Epidermal melanocyte (primary cell): ENCODE data around the gene MYCL.

Experiments
- DNase-seq: peaks from one replicate; pipeline ENCODE4 v3.0.0; 2011; ENCODE audit warnings: low spot score; ENCODE audit not compliant: insufficient read length

MYCL gene, protein sequence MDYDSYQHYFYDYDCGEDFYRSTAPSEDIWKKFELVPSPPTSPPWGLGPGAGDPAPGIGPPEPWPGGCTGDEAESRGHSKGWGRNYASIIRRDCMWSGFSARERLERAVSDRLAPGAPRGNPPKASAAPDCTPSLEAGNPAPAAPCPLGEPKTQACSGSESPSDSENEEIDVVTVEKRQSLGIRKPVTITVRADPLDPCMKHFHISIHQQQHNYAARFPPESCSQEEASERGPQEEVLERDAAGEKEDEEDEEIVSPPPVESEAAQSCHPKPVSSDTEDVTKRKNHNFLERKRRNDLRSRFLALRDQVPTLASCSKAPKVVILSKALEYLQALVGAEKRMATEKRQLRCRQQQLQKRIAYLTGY

DNA sequence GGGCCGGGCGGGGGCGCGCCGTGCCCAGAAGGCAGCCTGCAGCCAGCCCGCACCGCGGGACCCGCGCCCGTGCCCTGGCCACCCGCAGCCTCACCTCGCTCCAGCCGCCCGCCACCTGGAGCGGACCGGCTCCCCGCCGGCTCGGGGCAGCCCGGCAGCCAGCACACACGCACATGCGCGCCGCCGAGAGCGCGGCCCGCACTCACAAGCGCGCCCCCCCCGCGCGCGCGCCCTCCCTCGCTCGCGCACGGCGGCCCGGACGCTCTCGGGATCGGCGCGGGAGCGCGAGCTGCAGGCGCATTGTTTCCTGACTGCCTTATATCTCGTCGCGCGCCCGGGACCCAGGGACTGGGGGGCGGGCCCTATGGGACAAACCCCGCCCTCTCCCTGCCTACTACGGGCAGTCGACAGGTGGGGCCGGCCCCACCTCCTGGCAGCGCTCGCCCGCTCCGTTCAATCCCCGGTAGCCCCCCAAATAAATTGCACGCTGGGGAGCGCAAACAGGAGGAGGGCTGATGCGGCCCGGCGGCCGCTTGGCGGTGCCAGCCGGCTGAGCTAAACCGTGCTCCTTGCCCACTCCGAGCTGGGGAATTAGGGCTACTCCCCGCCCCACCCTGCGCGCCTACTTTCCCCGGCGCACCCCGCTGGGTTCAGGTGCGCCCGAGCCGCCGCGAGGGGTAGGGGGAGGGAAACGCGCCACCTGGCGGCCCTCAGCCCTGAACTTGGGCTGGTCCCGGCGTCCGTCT lies at the start of gene MYCL:
Gene MYCL, minus strand, starts transcription at position 204 of the 746 bp plus-strand sequence. CDS start 483 bp downstream, outside the sequence.
- no peak for DNase-seq

DNA sequence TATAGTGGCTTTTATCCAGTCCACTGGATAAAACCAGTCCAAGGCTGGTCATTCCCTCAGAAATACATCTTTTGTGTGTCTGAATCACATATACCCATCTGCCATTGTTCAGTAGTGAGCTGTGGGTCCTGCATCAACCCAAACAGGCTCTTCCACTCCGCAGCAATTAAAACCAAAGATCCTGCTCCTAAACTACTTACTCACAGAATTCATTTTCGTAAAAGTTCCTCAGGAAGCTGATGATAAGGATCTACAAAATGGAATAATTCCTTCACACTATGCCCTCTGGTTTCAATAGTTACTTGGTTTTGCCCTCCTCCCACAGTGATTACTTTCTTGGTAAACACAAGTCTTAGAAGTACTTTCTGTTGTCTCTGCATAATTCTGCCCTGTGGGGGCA lies 48.2 kb upstream of the MYCL start:
- no peak for DNase-seq

DNA sequence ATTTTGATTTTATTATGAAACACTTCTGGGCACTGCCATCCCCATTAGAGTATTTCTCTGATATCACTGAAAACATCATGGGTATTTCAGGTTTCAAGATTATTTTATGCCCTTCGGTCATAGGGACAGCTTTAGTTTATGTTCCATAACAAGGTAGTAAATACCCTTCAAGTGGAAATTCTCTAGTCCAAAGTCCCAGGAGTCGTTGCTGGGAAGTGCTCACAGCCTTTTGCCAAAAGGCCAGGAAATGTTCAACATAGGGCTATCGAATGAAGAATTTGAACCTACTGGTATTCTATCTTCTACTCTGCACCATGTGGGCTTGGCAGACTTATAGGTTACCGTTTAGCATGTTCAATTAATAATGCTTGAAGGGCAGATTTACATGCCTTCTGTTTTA lies 45.5 kb upstream of the MYCL start:
- DNase-seq = no peak

DNA sequence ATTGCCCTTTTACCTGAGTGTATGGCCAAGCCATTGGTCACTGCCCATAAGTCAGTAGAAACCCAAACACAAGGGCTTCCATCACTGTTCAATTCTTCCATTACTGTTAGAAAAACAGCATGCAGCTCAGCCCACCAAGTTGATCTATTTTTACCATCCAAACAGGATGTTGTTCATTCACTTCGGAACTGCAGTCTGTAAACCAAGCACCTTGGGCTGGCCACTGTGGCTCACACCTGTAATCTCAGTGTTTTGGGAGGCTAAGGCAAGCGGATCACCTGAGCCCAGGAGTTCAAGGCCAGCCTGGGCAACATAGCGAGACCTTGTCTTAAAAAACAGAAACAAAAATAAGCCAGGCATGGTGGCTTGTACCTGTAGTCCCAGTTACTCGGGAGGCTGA lies 44.5 kb upstream of the MYCL start:
- DNase-seq = no peak

DNA sequence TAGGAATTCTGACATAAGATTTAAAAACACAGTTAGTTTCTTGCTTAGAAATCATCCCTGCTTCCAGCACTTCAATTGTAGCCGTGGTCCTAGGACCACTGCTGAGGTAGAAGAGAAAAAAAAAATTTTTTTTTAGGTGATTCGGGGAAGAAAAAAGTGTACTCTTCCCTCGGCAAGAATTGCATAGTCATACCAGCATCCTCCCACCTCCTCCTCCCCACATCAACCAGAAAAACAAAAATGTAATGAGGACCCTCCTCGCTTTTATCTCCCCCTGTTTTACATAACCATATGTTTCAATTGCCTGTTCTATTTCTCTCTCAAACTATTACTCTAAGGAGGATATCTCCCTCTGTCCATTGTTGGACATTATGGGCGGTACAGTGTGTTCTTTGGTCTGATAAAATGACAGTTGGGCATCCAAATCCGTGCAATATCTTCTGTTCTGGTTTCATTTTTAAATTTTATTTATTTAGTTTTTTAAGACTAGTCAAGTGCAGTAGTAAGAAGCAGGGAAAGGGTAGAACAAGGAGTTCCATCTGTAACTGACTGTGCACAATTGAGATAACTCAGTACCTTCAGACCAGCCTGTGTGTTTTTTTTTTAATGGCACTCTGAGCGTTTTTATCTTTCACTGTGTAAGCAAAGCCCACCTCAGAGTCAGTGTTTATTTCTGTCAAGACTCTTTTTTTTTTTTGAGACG lies 42.8 kb upstream of the MYCL start:
- DNase-seq = no peak

DNA sequence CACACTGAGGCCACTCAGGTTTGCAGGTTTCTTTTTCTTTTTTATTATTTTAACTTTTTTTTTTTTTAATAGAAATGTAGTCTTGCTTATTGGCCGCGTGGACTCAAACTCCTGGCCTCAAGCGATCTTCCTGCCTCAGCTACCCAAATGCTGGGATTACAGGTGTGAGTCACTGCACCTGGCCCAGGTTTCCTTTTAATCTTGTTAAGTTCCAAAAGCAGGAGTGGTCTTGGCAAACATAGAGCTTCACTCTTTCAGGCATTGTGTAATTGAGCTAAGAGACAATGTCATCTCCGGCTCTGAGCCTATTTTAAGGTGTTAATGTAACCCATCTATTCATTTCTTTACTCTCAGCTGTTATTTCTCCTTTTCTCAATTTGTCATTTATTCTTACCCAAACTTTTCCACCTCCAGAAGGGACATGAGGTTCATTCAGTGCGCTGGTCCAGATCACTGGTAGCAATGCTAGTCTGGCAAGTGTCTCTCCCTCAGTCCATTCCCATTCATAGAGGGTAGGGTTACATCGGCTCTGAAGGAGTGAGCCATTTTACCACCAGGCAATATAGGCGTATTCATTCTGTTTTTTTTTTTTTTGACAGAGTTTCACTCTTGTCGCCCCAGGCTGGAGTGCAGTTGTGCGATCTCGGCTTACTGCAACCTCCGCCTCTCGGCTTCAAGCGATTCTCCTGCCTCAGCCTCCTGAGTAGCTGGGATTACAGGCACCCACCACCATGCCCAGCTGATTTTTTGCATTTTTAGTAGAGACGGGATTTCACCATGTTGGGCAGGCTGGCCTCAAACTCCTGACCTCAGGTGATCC lies 42.0 kb upstream of the MYCL start:
- DNase-seq = no peak

DNA sequence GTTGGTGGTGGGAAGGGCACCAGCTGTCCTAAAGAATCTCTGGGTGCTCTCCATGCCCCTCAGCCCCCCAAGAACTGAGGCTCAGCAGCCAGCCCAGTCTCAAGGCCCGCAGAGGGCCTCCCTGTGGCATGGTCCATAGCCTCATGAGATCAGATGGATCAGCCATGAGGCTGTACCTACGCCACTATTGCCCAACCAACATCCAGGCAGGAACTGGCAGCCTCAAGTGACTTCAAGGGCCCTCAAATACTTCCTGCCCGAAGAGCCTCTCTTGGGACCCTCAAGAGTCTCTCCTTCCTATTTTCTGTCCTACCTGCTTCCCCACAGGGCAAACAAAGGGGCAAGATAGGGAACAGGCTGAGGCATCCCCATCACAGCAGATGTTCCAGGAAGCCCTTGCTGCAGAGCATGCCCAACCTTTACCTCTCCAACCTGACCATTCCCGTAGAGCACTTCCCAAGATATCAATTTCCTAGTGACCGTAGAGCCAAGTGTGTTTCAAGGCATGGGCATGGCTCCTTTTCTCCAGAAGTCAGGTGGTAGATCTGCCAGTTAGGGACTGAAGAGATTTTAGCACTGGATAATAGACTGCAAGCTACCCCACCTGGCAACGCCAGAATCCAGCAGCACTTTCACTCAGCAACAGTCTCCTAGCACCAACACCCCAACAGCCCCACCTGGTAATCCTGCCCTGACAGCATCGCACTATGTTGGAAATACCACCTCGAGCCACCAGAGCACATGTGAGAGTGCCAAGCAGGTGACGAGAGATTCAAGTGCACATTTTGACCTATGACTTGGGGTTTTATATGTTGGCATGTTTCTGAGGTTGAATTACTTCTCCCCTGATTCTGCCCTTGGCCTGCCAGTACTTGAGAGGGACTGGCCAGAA lies 39.5 kb upstream of the MYCL start:
- DNase-seq = no peak

DNA sequence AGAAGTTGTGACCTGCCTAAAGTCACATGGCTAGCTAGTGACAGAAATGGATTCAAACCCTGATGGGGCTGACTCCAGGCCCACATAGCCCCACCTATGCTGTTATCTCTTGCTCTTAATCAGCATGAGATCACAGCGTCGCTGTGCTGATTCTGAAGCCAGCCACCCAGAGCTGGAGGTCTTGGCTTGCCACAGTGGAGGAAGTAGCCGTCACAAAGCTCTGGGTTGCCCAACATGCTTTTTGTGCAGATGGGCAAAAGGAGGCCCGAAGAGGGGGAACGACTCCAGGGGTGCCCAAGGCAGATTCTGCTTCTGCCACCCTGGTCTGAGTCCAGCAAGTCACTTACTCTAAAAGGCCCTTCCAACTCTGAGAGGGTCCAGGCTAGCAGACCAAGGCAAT lies 38.5 kb upstream of the MYCL start:
- DNase-seq = no peak

DNA sequence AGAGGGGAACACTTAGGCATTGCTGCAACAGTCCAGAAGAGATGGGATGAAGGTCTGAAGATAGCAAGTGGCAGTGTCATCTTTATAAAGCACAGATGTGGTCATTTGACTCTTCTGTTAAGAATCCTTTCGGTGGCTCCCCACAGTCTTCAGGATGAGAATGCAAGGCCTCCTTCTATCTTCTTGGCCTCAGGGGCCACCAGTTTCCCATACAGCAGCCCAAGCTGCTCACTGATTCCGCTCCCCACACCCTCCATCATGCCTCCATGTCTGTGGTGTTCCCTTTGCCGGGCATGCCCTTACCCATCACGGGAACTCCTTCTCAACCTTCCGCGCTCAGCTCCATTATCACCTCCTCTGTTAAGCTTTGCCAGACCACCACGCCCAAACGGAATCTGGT lies 37.1 kb upstream of the MYCL start:
- no peak for DNase-seq

DNA sequence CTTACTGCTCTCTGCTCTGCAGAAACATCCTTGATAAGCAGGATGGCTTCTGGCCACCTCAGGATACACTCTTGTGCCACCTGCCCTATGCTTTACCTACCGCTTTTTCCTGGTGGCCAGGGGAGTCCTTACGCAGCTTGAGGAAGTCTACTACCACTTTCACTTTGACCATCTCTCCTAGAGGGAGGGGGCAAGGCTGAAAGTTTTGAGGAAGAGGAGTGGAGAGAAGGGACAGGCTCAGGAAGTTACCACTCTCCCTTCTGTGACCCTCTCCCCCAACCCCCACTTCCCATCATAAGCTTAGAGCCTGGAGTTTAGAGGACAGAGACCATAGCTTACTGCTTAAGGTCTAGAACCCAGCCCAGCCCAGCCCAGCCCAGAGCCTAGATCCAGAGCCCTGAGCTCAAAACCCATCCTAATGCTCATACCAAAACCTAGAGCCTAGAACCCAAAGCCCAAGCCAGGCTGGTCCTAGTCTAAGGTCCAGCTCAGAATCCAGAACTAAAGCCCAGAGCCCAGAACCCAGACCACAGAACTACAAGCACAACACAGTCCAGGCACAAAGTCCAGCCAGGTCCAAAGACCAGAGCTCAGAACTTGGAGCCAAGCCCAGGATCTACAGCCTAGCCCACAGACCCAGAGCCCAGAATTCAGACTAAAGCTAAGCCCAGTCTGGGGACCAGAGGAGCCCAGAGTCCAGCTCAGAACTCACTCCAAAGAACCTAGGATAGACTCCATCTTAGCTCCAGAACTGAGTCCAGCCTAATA lies 35.2 kb upstream of the MYCL start:
- DNase-seq = no peak

DNA sequence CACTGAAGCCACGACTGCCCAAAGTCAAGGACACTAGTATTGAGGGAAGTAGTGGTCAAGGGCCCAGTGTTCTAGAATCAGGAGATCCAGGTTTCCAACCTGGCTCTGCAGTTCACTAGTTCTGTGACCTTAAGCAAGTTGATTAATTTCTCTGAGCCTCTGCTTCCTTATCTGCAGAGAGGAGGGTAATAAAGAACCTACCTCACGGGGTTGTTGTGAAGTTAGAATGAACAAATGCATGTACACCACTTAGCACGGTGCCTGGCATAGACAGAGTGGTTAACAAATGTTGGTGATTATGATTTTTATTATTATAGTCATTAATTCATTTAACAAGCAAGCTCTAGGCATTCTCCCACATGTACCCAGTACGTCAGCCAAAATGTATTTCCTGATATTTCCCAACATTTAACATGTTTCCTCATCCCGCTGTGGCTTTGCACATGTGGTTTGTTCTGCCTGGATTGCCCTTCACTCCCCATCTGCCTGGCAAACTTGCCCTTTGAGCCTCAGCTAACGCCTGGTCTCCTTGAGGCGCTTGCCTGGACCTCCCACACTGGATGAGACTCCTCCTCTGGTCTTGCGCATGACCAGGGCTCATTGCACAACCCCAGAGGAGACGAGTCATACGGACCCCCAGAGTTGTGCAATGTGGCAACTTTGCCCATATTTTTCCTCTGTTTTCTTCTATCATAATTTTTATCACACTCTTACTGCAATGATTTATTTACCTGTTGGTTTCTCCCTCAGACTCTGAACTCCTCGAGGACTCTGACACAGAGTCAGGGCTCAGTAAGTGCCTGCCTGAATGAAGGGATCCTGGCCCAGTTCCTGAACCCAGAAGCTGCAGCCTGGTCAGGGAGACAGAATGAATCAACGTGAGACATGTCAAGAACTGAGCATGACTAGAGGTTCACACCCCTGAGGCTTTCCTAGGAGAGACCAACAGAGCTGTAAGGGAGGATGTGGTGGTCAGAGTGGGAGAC lies 32.5 kb upstream of the MYCL start:
- DNase-seq = peak; percentile 78

DNA sequence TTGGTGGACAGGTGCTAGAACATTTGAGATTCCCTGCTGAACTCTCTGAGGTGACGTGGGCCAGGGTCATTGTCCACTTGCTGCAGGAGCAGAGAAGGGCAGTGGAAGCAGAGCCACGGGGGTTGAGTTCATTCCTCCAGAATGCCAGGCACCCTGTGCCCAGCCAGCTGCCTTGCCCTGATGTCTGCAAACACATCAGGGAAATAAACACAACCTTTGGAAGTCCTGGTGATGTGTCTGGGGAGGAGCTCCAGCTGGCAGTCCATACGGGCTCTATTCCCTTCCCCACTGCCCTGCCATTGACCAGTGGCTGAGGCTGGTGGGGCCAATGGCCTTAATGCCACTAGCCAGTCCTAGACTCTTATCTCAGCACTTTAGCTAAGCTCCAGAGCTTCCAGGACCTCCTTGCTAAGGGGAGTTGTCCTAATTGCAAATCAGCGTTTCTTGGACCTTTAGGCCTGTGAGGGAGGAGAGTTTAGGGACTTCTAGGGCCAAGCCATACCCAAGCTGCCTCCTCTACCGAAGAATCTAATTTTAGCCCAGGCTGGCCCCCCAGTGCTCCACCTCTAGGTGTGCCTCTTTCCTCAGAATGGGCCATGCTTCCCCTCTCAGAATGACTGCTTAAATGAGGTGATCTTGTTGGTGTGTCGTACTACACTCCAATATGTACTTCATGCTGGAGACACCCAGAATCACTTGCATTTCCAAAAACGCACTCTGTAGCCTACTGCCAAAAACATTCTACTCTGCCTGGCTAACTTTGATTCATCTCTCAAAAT lies 27.3 kb upstream of the MYCL start:
- no peak for DNase-seq

DNA sequence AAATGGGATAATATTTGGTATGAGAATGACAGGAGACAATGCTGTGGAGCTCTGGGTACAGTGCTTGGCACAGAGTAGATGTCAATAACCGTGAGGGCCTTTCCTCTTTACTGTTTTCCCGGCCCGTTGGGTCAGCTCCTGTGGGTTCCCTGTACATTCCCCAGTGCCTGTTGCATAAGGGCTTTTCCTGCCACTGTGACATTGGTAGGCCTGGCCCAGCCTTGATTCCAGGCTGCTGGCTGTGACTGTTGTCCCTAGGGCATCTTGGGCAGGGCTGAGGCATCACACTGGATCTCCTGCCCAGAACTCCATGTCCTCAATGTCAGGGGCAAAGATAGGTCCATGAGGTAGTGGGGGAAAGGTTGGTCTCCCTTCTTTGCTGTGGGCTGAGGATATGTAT lies 25.8 kb upstream of the MYCL start:
- no peak for DNase-seq

DNA sequence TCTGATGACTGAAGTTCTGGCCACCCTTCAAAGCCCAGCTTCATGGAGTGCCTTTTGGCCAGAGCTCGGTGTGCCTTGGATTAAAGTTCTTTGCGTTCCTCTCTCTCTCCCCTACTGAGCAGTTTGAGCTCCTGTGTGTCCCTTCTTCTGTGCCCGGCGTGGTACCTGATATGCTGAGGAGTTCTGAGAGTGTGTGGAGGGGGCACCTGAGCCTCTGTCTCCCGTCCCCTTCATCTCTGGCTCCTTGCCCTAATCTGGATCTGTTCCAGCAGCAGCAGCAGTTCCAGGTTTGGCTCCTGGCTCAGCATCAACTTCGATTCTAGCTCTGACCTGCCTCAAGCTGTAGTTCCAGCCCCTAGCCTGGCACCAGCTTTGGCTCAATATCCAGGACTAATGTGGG lies 25.1 kb upstream of the MYCL start:
- no peak for DNase-seq

DNA sequence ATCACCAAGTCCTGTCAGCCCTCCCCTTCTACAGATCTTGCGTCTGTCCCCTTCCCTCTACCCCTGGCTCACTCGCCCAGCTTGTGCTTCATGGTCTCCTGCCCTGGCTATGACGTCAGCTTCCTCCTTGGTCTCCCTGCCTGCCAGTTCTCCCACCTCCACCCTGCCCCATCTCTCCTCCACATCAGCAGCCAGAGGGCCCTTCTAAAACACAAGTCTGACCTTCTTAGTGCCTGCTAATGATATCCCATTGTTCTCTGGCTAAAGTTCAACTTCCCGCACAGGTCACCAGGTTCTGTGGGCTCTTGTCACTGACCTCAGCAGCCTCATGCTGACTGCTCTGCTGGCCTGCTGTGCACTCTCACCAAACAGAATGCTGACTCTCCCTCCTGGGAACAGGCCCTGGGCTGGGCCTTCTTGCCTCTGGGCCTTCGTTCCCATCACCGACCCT lies 24.7 kb upstream of the MYCL start:
- no peak for DNase-seq

DNA sequence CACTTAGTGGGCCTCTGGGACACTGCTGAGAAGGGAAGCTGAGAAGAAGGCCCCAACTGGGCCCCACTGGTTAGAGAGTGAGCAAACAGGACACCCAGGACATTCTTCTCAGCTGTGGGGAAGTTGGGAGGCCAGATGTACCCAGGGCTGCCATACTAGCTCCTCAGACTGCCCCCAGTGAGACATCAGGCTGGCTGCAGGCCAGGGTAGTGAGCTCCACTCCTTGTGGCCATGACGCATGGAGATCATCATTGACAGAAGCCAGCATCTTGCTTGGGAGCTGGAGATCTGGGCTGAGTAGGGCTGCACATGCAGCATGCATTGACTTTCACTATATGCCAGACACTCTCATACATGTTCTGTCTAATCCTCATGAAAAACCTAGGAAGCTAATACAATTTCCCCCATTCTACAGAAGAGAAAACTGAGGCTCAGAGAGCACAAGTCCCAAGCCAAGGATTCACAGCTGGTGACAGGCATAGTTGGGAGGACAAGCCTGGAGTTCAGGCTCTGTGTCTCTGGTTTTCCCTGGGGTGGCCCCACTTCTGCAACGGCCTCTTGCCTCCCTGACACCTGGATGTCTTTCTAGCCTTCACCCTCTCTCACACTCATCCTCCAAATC lies 24.1 kb upstream of the MYCL start:
- no peak for DNase-seq

DNA sequence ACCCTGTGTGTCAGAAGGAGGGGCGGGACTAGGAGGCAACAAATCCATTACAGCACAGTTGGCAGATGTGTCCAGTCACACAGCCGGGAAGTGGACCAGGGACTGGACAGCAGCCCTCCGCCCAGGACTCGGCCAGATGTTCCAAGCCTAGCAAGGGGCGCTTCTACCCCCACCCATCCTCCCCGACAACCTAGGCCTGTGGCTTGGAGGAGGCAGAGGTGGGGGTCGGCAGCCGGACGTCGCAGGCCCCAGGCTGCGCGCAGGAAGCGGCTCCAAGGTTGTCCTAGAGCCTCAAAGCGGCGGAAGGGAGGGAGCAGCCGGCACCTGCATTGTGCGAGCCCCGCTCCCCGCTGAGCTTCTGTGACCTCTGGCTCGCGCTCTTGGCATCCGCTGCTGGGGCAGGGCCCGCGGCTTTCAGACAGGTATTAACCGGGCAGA lies 20.6 kb upstream of the MYCL start:
- DNase-seq = no peak
